ENCODE data around the gene NDUFA13. TPM values are rescaled to one million over a fixed set of nuclear protein-coding genes. Genes with fewer than 3 reads are reported as not detected.

NDUFA13 gene
- total RNA-seq, 2 donors from 2014 or later = 175 to 195 TPM

DNA sequence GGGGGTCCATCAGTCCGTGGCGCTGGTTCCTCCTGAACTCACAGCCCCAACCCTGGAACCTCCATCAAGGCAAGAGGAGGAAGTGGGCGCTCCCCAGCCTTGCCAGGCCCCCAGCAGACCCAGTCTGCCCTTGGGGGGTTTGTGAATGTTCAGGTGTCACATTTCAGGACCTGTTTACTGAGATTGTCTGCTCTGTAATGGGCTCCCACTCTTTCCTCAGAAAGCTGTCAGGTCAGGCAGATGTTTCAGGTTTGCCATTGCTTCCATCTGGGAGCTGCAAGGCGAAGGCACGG, 30.1 kb upstream of the NDUFA13 start:
- no peak for DNase-seq
- H3K27me3 Mint-ChIP-seq = no peaks in the 10 kb centered on the region
- no peaks in the 10 kb centered on the region for H3K36me3 Mint-ChIP-seq (ENCODE audit: low read depth)
- ATAC-seq = no peak
- no peaks in the 10 kb centered on the region for H3K9me3 ChIP-seq (ENCODE audit: control insufficient read depth, low read length, poor library complexity, severe bottlenecking)
- peaks cover 42% of the 10 kb centered on the region for H3K4me1 Mint-ChIP-seq
- peak overlapping the region; percentile 81 for H3K27ac Mint-ChIP-seq
- no peak overlapping the region for H3K4me3 Mint-ChIP-seq

DNA sequence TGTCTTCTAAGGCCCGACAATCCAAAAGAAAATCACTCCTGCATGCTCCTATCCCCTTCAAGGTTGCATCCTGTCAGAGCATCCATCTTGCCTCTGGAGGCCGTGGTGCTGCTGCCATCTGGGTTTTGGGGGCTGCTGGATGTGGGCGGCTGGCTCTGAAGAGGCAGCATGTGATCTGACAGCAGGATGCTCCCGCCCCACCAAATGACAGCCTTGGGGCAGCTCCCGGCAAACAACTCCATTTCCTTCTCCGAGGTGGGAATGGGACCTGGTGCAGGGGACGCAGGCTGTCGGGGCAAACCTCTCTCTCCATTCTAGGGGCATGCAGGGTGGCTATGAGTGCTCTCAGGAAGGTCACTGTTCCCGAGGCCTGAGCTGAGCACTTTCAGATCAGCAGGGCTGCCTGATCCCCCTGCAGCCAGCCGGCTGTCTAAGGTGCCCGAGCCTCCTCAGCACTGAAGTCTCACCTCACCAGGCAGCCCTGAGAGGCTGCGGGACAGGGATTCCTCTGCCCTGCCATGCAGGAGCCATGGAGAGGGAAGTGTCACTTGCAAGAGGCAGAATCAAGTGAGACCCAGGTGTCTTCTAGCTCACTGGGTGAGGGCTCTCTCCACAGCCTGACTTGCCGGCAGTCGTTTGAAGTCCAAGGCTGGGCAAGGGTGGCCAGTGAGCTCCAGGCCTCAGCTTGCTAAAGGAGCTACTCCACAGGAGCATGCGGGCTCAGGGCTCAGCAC, 29.5 kb upstream of the NDUFA13 start:
- no peaks in the 10 kb centered on the region for H3K9me3 ChIP-seq (ENCODE audit: control insufficient read depth, low read length, poor library complexity, severe bottlenecking)
- H3K4me1 Mint-ChIP-seq = peaks cover 42% of the 10 kb centered on the region
- no peak for ATAC-seq
- H3K27ac Mint-ChIP-seq = peak overlapping the region; percentile 99
- H3K4me3 Mint-ChIP-seq = peak overlapping the region; percentile 36
- DNase-seq = no peak
- no peaks in the 10 kb centered on the region for H3K36me3 Mint-ChIP-seq (ENCODE audit: low read depth)
- no peaks in the 10 kb centered on the region for H3K27me3 Mint-ChIP-seq

DNA sequence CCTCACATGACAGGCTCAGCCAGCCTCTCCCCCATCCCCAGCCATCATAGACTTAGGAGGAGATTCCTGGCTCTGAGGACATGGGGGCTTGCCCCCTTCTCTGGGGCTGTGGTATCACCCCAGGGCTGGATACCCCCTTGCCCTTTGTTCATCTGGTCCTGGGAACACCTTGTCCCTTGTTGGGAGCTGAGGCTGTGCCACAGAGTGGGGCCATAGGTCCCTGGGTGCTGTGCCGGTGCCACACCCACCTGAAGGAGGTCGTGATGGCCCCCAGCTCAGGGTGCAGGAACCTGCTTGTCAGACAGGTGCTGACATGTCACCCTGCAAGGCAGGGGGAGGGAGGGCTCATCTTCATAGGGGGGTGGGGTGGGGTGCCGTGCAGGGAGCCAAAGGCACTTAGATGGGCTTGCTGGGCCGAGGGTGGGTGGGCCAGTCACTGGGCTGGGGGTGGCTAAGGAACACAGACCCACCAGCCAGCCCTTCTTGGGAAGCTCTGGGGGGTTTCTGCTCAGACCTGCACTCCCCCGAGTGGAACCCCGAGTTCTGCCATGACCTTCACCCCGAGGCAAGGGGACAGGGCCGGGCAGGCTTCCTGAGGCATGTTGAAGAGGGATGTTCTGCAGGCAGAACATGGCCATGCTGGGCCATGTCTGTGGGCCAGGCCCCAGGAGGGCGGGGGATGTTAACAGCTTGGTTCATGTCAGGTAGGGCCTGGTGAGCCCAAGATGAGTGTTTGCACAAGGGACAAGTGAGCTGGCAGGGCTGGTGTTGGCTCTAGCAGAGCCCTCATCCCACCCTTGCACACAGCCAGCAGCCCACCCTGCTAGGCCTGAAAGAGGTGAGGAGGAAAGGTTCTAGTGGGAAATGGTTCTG, 28.7 kb upstream of the NDUFA13 start:
- DNase-seq = no peak
- Mint-ChIP-seq H3K4me3 (peak overlapping the region; percentile 7), H3K36me3 (ENCODE audit: low read depth) (no peaks in the 10 kb centered on the region), H3K27ac (peak overlapping the region; percentile 99), H3K4me1 (peaks cover 42% of the 10 kb centered on the region), H3K27me3 (no peaks in the 10 kb centered on the region)
- no peaks in the 10 kb centered on the region for H3K9me3 ChIP-seq (ENCODE audit: control insufficient read depth, low read length, poor library complexity, severe bottlenecking)
- no peak for ATAC-seq

DNA sequence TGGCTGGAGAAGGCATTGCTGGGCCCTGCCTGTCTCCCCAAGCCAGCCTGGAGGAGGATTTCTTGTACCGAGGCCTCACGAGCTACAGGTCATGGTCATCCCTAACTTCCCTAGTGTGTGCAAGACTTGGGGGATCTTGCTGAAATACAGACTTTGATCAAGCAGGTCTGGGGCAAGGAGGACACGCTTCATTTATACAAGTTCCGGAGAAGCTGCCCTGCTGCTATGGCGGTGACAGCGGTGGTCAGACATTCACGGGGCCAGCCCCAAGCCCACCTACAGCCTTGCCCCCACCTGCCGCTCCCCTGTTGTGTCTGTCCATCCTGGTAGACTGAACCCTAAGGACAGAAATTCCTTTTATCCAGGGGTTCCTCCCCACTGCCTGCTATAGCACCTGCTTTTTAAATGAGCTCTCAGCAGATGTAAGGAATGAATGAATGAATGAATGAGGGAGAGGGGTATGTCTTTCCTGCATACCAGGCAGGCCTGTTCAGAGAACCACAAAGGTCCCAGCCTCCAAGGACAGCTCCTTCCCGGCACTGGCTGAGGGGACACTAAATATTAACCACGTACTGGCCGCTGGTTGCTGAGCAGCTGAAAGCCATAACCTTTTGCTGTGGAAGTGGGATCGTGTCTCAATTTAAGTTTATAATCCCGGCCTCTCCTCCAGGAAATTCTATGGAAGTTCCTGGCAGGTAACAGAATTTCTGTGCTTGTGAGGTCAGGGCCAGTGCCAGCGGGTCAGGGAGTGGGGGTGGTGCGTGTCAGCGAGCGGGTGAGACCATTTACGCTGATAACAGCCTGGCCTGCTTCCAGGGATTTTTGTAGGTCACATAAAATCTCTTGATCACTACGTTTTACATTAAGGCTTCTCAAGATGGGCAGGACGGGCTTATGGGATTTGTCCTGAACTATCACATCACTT, 27.8 kb upstream of the NDUFA13 start:
- ATAC-seq (no peak), DNase-seq (no peak)
- Mint-ChIP-seq H3K4me3 (peak overlapping the region; percentile 80), H3K27ac (peak overlapping the region; percentile 99), H3K4me1 (peaks cover 38% of the 10 kb centered on the region), H3K27me3 (no peaks in the 10 kb centered on the region), H3K36me3 (ENCODE audit: low read depth) (no peaks in the 10 kb centered on the region)
- H3K9me3 ChIP-seq (ENCODE audit: control insufficient read depth, low read length, poor library complexity, severe bottlenecking) = no peaks in the 10 kb centered on the region

DNA sequence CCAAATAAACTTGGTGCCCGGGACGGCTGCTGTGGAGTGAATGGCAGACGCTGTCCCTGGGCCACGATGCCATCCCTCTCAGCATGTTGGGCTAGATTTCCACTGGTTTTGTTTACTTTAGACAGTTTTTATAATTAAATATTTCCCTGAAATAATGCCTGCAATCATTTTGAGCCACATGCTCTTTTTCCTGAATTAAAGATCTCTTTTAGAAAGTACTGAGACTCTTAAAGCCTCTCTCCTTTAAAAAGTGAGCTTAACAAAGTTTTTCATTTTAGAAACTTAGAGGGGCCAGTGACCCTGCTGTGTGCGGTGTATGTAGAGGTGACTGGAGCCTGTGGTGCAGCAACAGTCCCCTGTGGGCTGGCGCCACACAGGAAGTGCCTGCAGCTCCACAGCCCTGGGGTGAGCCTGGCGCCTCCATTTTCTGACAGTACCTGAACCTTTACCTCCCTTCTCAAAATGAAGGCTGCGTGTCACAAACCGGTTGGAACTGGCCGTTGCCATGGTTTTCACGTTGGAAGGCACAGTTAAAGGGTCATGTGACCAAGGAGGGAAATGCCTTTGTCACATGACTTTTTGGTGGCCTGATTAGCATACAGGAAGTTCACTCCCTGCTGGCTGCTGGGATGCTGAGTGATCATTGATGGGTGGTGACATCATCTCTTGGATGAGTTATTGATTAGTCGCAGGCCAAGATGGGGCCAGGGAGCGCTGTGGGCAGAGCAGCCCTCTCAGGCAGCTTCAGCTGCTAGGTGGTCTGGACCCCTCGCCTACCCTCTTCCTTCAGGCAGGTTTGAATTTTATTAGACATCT, 26.9 kb upstream of the NDUFA13 start:
- H3K36me3 Mint-ChIP-seq (ENCODE audit: low read depth) = no peaks in the 10 kb centered on the region
- ATAC-seq (peak; percentile 88), DNase-seq (peak; percentile 73 to 81 (median 81))
- no peaks in the 10 kb centered on the region for H3K27me3 Mint-ChIP-seq
- H3K4me1 Mint-ChIP-seq = peaks cover 37% of the 10 kb centered on the region
- H3K4me3 Mint-ChIP-seq = peak overlapping the region; percentile 80
- peak overlapping the region; percentile 99 for H3K27ac Mint-ChIP-seq
- H3K9me3 ChIP-seq (ENCODE audit: control insufficient read depth, low read length, poor library complexity, severe bottlenecking) = no peaks in the 10 kb centered on the region

DNA sequence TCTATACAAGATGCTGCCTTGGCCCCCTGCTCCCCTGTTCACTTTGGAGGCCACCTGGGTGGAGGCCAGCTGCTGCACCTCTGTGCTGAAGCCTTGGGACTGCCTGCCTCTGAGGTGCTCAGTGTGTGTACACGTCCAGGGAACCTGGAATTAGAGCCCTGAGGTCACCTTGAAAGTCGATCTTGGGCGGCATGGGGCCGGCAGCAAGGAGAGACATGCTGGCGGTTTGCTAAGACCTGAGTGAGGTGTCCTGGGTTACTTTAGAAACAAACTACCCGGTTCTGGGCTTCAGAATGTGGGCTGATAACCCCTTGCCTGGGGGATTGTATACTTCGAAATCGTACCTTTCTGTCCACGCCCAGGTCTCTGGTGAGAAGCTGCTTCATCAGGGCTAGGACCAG, 26.2 kb upstream of the NDUFA13 start:
- H3K4me3 Mint-ChIP-seq = peak overlapping the region; percentile 80
- peak; percentile 25 for ATAC-seq
- H3K36me3 Mint-ChIP-seq (ENCODE audit: low read depth) = peaks cover 1% of the 10 kb centered on the region

DNA sequence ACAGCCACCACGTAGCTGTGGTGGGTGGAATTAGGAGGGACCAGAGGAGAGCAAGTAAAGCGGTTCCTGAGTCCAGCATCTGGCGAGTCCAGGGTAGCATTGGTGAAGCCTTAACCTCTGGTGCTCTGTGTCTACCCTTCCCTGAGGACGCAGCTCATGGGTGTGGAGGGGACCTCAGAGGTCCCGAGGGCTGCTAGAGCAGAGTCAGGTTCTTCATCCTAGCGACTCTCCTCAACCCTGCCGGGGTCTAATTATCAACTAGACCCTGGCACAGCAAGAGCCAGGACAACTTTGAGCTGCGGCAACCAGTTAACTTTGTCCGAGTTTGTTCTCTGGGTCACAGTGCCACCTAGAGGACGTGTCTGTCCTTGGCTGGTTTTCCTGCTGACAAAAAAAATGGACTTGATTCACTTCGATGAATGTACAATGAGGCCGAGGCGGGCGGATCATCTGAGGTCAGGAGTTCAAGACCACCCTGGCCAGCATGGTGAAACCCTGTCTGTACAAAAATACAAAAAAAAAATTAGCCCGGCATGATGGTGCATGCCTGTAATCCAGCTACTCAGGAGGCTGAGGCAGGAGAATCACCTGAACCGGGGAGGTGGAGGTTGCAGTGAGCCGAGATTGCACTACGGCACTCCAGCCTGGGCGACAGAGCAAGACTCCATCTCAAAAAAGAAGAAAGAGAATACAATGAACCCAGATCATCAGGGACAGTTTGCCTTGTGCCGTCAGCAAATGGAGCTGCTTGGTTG, 25.6 kb upstream of the NDUFA13 start:
- ATAC-seq = peak; percentile 38
- peak; percentile 56 to 74 (median 64) for DNase-seq
- Mint-ChIP-seq H3K27ac (peak overlapping the region; percentile 99), H3K36me3 (ENCODE audit: low read depth) (peaks cover 2% of the 10 kb centered on the region), H3K4me1 (peaks cover 33% of the 10 kb centered on the region), H3K27me3 (no peaks in the 10 kb centered on the region), H3K4me3 (peak overlapping the region; percentile 80)
- no peaks in the 10 kb centered on the region for H3K9me3 ChIP-seq (ENCODE audit: control insufficient read depth, low read length, poor library complexity, severe bottlenecking)

More for the DNA sequence above, 26.2 kb upstream of the NDUFA13 start:
- H3K27ac Mint-ChIP-seq = peak overlapping the region; percentile 99
- H3K4me1 Mint-ChIP-seq = peaks cover 35% of the 10 kb centered on the region
- DNase-seq = no peak
- no peaks in the 10 kb centered on the region for H3K27me3 Mint-ChIP-seq
- H3K9me3 ChIP-seq (ENCODE audit: control insufficient read depth, low read length, poor library complexity, severe bottlenecking) = no peaks in the 10 kb centered on the region

DNA sequence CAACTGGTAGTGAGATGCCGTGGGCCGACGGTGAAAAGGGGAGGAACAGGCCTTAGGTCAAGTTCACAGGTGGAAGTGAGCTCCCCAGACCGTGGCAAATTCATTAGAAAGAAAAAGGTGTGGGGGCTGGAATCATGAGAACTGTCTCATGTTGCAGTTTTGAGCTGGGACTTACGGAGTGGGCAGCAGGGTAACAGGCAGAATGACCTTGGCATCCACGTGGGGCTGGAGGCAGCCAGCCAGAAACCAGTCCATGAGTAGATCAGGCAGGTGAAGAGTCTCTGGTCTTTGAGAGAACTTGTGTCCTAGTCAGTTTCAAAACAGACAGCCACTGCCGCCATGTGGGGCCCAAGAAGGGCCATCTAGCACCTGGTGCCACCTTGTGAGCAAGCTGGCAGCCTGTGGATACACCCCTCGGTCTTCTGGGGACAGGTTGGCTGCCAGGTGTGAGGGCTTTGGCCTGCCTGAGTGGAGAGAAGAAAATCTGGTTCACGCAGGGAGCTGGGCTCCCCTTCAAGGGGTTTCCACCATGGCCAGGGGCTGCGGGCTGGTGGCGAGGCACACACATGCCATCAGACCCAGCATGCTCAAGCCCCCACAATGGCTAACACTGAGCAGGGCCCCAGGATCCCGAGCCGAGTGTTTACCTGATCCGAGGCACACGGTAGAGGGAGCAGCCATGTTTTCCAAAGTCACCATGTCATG, 24.6 kb upstream of the NDUFA13 start:
- no peak for DNase-seq
- no peaks in the 10 kb centered on the region for H3K9me3 ChIP-seq (ENCODE audit: control insufficient read depth, low read length, poor library complexity, severe bottlenecking)
- peaks cover 2% of the 10 kb centered on the region for H3K36me3 Mint-ChIP-seq (ENCODE audit: low read depth)
- peak overlapping the region; percentile 15 for H3K4me3 Mint-ChIP-seq
- no peaks in the 10 kb centered on the region for H3K27me3 Mint-ChIP-seq
- ATAC-seq = no peak
- peaks cover 31% of the 10 kb centered on the region for H3K4me1 Mint-ChIP-seq
- H3K27ac Mint-ChIP-seq = peak overlapping the region; percentile 99

DNA sequence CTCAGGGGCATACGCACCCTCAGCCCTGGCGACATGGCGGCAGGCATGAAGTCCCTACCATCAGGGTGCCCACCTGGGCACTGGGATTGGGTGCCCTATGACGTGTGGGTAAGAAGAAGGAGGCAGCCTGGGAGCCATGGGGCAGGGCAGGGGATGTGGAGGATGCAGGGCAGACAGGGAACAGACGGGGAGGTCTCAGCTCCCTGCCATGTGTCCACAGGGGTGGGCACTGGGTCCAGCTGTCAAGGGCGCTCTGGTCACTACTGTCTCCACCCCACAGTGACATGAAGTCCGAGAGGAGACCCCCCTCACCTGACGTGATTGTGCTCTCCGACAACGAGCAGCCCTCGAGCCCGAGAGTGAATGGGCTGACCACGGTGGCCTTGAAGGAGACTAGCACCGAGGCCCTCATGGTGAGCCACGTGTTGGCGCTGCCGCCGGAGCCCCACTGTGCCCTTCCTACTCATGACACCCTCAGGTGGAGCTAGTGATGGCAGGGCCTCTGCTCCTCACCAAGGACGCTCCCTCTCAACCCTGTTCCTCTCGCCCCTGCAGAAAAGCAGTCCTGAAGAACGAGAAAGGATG, 23.9 kb upstream of the NDUFA13 start:
- ATAC-seq (no peak), DNase-seq (no peak)
- H3K27ac Mint-ChIP-seq = no peak overlapping the region
- H3K36me3 Mint-ChIP-seq (ENCODE audit: low read depth) = peaks cover 2% of the 10 kb centered on the region
- no peaks in the 10 kb centered on the region for H3K27me3 Mint-ChIP-seq
- H3K9me3 ChIP-seq (ENCODE audit: control insufficient read depth, low read length, poor library complexity, severe bottlenecking) = no peaks in the 10 kb centered on the region
- H3K4me3 Mint-ChIP-seq = no peak overlapping the region
- H3K4me1 Mint-ChIP-seq = peaks cover 28% of the 10 kb centered on the region

DNA sequence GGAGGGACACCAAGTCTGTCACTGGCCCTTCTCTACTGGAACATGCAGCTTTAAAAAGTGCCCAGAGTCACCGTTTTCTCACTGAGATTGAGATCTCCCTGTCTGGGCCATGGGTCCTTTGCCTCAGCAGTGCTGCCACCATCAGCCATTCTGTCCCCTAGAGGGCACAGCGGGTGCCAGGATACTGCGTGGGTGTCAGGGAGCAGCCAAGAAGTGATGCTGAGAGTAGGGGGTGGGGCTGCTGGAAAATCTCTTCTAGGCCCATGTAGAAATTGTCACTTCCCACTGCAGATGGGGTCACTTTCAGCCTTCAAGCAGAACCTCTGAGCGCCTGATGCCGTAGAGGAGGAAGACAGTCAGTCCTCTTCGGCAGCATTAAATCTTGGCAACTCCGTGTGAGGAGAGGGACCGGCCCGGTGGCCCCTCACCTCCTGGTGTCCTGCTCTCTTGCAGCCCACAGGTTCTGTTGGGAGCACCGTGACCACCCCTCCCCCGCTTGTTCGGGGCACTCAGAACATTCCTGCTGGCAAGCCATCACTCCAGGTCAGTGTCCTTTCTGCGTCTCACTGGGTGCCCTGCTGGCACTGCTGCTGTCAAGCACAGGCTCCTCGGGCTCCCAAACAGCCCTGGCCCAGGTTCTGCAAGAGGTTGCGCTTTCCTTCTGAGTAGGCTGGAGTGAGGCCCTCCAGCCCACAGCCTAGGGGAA, 22.0 kb upstream of the NDUFA13 start:
- ATAC-seq = no peak
- no peak for DNase-seq
- no peaks in the 10 kb centered on the region for H3K9me3 ChIP-seq (ENCODE audit: control insufficient read depth, low read length, poor library complexity, severe bottlenecking)
- Mint-ChIP-seq H3K27ac (peak overlapping the region; percentile 62), H3K36me3 (ENCODE audit: low read depth) (peaks cover 2% of the 10 kb centered on the region), H3K4me3 (no peak overlapping the region), H3K4me1 (peaks cover 16% of the 10 kb centered on the region), H3K27me3 (no peaks in the 10 kb centered on the region)
